Measurements from ENCODE around the gene C17orf67.
"Not testable (repeated sequence)": the region's sequence is repeated elsewhere in the genome, so short reads cannot be mapped to it uniquely, and the experiment has no call there.

The C17orf67 gene

DNA sequence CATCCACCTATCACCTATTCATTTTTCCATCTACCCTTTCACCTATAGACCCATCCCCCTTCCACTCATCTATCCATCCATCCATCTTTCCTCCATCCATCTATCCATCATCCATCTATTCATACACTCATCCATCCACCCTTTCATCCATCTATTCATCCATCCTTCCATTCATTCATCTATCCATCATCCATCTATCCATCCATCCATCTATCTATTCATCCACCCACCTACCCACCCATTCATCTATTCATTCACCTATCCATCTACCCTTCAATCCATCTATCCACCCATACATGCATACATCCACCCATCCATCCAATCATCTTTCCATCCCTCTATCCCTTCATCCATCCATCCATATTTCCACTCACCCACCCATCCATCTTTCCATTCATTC, 63.3 kb downstream of the C17orf67 start:
- DNase-seq: no peak

DNA sequence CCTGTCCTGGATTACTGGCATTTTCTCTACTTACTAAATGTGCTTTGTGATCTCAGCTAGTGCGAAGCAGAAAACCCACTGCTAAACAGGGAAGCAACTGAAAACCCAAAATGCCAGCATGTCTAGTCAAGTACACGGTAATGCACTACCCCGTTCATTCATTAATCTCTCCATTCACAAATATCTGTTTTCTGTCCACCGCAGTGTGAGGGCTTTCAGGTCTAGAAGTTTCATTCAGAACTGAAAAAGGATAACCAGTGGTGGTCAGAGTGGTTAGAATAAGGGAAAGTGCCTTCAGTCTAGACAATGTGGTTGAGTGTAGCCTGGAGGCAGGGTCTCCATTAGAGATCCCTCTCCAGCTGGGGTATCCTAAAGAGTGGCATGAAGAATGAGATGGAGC, 68.3 kb downstream of the C17orf67 start:
- DNase-seq: no peak

DNA sequence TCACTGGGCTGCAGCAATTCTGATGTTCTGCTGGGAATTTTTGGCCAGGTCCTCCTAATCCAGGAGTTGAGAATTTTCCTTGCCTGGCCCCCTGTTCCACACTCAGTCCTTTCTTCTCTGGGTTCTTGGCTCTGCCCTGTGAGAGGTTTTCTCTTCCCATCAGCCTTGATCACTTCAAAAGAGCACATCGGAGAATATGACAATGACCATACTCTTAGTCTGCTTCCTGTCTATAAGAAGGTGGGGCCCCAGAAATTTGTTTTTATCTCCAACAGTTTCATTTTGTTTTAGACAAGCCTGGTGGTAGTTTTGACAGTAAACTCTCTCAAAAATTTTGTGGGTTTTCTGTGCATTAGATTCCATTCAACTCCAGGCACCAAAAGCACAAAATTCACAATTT, 70.7 kb downstream of the C17orf67 start:
- no peak for DNase-seq

DNA sequence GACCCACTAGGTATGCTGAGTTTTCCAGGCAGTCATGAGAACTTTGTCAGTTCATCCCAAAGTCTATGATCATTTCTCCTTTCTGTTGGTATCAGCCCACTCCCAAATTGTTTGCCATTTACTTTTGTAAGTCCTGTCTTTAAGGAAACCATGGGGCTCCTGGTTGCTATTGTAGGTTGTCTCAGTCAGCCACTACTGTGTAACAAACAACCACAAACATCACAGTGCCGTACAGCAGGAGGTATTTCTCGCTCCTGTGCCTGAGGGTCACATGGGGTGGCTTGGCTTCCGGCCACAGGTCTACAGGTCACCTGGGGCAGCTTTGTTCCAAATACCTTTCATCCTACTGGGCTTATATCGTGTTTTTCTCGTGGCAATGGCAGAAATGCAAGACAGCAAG, 71.6 kb downstream of the C17orf67 start:
- DNase-seq: no peak

DNA sequence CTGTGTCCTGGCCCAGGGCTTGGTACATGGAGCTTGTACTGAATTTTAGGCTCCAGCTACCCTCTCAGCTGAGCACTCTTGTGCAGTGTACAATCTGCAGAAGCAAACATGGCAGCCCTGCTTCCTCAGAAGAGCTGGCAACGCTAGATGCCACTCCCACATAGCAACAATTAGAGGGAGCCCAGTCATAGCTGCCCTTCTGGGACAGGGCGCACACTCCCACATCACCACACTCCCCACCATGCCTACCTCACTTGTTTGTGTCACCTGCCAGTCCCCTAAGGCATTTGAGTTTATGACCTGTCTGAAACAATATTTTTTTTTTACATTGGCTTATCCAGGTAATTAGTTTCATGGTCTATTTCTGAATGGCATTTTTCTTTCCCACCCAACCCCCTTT, 72.3 kb downstream of the C17orf67 start:
- DNase-seq: no peak

DNA sequence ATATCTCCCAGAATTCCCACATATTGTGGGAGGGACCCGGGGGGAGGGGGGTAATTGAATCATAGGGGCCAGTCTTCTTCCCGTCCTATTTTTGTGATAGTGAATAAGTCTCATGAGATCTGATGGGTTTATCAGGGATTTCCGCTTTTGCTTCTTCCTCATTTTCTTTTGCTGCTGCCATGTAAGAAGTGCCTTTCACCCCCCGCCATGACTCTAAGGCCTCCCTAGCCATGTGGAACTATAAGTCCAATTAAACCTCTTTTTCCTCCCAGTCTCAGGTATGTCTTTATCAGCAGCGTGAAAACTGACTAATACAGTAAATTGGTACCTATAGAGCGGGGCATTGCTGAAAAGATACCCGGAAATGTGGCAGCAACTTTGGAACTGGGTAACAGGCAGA, 76.1 kb downstream of the C17orf67 start:
- not testable (repeated sequence) for DNase-seq

DNA sequence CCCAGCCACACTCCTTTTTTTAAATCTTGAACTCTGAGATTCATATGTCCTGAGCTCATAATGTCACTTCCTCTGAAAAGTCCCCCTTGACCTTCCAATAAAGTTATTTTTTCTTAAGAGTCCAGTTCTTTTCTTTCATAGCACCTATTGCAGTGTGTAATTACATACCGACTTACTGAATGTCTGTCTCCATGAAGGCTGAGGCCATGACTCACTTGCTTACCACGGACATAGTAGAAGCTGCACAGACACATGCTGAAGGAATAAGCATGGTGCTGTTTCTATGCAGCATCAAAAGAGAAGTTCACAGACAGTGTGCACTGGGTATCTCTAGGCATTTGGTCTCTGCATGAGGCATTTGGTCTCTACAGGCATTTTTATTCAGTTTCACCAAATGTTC, 77.2 kb downstream of the C17orf67 start:
- DNase-seq: no peak

DNA sequence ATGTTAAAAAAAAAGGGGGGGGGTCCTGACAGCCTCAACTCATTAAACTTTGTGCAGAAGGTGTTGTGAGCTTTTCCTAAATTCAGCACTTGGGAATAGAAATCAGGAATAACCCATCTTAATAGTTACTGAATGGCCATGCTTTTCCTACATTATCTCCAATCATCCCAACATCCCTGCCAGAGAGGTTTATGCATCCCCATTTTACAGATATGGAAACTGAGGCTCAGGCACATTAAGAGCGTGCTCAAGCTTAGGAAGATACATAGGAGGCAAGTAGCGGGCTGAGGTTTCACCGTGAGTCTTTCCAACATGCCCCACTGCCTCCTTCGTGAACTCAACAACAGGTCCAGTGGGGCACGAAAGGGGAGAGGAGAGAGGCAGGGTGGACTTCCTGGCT, 78.4 kb downstream of the C17orf67 start:
- no peak for DNase-seq

DNA sequence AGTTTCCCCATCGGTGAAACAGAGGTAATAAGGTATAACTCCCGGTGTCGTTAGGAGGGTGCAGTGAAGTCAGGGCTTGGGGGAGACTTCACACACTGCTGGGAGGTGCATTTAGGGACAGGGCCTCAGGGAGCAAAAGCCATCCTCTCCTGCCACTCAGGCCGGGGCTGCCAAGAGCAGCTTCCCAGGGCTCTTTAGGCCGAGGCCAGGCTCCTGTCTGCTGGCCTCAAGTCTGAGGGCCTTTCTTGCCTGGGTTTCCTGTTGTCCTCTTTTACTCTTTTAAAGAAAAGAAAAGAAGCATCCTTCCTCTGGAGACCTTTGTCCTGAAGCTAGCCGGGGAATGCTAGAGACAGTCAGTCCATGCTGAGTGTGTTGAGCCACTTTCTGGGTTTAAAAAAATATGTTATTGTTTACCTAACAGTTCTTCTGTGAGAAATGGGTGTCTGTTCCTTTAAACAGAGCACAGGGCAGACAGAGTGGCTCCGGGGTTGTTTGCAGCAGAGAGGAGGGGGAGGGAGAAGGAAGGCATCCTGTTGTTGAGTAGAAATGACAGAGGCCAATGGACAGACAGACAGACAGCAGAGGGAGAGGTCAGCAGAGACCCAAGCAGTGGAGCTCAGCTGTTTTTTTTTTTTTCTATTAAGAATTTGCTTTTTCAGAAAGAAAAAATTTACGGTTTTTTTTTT, 79.1 kb downstream of the C17orf67 start:
- DNase-seq: no peak

DNA sequence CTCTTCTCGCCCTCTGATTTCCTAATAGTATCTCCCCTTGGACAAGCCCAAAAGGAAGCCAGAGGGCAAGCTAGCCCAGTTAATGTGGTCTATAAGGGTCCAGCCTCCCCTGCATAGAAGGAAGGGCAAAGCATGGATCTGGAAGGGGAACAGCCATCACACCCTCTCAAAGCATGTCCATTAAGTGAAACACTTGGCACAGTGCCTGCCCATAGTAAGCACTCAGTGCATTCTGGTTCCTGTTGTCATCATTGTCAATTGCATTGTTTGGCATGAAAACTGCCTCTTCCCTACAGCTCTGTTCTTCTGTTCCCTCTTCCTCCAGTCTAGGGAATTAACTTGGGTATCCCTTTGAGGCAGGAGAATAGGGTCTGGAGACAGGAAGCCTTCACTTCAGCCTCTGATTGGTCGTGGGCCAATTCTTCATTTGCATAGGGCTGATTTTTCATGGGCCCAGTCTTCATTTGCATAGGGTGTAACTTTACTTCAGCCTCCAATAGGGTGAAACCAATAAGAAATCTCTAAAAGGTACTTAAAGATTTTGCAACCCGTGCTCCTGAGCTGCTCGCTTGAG, 81.4 kb downstream of the C17orf67 start:
- peak; percentile 45 for DNase-seq

DNA sequence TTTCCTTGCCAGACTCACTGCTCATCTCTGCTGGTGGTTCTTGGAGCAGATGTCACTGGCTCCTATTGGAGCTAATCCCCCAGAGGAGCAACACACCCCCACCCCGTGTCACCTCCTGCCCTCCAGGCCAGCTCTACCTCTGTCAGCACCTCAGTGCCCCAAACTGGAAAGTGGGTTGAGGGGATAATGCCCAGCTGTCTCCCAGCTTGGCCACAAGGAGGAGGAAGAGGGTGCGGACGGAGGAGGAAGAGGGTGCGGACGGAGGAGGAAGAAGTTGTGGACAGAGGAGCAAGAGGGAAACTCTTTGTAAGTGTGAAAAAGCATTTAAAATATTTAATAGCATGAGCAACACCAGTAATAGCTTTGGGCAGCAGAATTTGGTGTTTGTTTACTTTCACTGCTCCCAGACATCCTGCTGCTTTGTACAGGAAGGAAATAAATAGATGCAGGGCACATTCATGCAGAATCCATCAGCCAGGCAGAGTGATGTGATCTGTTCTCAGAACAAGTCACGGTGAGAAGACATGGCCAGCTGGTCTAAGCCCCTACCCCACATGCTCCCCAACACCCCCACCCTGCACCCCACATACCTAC, 82.5 kb downstream of the C17orf67 start:
- peak; percentile 18 for DNase-seq

DNA sequence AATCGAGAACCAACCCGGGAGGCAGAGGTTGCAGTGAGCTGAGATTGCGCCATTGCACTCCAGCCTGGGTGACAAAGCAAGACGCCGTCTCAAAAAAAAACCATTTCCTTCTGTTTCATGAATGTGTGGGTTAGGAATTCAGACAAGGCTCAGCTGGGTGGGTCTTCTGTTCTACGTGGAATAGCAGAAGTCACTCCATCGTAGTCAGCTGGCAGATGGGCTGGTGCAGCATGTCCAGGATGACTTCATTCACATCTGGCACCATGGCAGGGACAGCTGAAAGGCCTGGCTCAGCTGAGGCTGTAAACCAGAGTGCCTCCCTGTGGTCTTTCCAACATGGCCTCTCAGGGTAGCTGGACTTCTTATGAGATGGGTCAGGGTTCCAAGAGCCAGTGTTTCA, 89.0 kb downstream of the C17orf67 start:
- no peak for DNase-seq

DNA sequence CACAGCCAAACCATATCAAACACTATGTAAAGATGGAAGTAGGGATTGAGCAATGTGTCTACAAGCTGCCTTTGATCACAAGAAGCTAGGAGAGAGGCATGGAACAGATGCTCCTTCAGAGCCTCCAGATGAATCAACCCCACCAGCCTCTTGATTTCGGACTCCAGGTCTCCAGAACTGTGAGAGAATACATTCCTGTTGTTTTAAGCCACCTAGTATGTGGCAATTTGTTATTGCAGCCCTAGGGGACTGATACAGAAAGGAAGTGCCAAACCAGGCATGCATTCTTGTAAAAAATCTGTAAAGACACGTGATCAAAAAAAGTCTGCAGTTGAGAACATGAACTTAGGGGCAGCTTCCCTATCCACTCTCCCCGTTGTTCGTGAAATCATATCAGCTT, 91.1 kb downstream of the C17orf67 start:
- DNase-seq: no peak
